NCI-H82 (cell line): Measurements from ENCODE around the gene TOLLIP.
"Not testable (repeated sequence)": the region's sequence is repeated elsewhere in the genome, so short reads cannot be mapped to it uniquely, and the experiment has no call there.

ENCODE experiments used
- DNase-seq: peaks from one replicate; lab custom pipeline; 2025; lab: John Stamatoyannopoulos, UW

The TOLLIP gene

DNA sequence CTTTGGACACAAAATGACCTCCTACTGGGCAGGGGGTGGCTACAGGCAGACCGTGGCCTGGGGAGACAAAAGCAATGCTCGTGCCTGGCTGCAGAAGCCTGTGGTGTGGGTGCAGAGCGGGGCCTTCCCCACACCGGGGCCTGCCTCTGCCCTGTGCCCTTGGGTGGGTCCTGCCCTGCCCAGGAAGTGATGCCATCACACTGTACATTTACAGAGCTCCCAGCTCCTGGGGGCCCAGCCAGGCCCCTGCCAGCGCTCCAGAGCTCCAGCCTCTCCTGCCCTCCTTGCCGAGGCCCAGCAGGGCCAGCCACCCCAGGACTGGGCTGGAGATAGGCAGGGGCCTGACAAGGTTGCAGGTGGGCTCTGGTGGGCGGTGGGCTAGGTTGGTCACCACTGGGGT is 46.4 kb downstream of the TOLLIP start:
- DNase-seq = no peak

DNA sequence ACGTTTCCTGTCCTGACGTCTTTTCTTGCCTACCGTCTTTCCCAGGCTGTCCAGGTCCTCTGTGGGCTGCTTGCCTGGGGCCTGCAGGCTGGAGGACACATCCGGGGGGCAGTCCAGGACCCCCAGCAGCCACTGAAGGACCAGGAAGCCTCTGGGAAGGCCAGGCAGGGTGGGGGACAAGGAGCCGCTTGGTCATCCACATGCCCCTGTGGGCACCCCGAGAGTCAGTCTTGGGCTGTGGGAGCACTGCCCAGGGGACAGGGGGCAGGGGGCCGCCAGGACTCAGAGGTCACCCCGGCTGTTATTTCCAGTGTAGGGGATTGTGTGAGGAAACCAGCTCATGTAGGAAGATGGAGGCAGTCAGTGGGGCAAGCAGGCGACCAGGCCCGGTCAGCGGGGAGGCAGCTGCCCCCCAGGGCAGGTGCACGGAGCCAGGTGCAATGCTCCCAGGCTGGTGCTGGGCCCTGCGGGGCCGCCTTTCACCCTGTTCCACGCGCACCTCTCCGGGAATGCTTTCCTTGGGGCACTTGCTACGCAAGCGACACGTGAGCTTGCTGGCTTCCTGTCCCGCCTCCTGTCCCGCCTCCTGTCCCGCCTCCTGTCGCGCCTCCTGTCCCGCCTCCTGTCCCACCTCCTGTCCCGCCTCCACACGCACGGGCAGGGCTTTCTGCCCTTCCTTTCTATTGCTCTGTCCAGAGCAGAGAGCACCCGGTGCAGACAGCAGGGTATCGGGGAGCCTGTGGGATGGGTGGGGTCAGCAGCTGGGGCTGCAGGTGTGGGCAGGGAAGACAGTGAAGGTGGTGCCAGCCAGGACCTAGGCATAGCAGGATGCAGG is 47.0 kb downstream of the TOLLIP start:
- DNase-seq = peak; percentile 89

DNA sequence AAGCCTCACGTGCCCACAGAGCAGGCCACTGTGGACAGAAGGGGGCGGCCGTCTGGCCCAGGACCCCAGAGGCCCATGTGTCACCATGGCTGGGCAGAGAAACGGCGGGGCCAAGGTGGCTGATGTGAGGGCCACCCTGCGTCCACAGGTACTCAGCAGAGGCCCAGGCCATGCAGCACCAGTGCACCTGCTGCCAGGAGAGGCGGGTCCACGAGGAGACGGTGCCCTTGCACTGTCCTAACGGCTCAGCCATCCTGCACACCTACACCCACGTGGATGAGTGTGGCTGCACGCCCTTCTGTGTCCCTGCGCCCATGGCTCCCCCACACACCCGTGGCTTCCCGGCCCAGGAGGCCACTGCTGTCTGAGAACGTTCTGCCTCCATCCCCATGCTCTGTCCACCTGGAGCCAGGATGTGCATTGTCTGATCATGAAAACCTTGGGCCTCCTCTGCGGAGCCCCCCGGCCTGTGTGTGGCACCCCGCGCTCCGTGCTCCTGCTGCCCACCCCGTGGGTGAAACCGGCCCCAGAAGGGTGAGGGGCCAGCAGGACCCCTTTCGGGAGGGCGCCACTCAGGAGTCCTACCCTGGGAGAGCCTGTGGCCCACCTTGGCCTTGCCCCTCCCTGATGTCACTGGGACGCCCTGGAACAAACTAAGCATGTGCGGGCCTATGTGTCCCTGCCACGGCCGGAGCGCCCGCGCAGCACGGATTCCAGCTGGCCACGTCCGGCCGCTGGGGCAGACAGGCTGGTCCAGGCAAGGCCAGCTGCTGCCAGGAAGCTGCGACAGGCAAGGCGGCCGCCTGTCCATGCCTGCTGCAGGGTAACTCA is 48.0 kb downstream of the TOLLIP start:
- DNase-seq = no peak

DNA sequence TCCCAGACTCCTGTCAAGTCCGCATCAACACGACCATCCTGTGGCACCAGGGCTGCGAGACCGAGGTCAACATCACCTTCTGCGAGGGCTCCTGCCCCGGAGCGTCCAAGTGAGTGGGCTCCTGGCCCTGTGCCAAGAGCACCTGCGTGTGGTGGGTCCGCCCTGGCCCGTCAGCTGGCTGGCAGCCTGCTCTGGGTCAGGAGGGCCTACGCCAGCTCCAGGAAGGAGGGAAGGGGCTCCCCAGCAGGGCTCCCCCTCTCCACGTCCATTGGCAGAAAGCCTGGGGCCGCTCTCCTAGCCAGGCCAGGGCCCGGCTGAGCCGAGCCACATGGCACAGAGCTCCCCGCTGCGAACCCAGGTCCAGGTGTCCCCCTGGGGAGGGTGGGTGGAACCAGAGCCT is 48.8 kb downstream of the TOLLIP start:
- no peak for DNase-seq

DNA sequence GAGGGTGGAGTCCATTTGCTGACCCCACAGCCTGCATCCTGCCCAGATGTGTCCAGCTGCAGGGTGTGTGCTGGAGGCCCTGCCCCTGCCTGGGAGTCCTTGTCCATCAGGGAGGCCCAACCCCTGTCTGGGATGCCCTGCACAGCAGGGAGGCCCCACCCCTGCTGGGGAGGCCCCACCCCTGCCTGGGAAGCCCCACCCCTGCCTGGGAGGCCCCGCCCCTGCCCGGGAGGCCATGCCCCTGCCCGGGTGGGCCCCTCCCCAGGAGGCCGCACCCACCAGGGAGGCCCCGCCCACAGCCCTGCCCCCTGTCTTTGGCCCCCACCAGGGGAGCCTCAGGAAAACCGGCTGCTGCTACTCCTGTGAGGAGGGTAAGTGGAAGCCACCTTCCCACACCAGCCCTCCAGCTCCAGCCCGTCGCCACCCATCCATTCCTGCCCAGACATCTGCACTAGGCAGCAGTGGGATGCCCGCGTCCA is 49.4 kb downstream of the TOLLIP start:
- peak; percentile 39 for DNase-seq

DNA sequence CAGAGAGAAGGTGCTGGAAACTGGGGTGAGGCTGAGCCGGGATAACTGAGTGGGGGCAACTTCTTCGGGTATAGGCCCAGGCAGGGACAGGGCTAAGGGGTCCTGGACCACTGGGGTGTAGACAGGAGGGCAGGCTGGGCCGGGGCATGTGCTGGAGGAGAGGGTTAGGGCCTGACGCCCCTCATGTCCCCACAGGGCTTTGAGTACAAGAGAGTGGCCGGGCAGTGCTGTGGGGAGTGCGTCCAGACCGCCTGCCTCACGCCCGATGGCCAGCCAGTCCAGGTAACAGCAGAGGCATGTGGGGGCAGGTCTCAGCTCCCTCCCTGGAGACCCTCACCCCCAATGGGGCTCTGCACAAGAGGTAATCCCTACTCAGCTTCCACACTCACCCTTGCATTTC is 49.9 kb downstream of the TOLLIP start:
- no peak for DNase-seq

DNA sequence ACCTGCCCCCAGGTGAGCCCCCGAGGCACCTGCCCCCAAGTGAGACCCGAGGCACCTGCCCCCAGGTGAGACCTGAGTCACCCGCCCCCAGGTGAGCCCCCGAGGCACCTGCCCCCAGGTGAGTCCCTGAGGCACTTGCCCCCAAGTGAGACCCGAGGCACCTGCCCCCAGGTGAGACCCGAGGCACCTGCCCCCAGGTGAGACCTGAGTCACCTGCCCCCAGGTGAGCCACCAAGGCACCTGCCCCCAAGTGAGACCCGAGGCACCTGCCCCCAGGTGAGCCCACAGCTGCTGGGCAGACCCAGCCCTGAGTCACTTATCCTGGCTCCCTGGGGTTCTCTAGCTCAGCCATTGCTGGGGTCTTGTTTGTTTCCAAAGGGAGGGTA is 50.4 kb downstream of the TOLLIP start:
- DNase-seq = no peak

DNA sequence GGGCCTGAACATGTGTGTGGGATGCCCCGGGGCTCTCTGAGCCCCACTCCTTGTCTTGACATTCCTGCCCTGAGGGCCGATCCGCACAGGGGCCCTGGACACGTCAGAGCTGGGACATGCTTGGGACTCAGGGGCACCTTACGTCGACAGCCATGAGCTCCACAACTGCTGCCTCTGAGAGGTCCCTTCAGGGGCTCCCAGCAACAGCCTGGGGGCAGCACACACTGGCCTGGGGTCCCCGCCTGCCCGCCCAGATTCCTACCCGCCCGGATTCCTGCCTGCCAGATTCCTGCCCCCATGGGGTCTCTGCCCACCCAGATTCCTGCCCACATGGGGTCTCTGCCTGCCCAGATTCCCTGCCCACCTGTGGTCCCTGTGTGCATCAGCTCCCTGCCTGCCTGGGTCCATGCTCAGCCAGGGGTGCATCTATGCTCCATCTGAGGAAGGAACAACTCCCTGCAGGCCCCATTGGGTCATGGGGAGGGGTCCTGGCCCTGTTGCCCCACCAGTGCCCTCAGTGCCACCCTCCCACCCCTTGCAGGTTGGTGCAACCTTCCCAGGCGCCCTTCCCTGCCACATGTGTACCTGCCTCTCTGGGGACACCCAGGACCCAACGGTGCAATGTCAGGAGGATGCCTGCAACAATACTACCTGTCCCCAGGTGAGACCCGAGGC is 50.9 kb downstream of the TOLLIP start:
- no peak for DNase-seq

DNA sequence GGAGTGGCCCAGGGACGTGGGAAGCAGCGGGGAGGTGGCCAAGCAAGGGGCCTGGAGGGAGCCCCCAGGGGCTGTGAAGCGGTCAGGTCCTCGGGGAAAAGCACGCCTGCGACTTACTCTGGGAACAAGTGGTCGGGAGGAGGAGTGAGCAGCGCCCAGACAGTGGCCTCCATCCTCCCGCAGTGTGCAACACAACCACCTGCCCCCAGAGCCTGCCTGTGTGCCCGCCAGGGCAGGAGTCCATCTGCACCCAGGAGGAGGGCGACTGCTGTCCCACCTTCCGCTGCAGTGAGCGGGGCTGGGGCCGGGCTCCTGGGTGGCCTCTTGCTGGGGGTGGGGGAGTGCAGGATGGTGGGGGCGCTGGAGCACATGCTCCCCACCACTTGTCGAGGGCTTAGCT is 51.5 kb downstream of the TOLLIP start:
- no peak for DNase-seq

DNA sequence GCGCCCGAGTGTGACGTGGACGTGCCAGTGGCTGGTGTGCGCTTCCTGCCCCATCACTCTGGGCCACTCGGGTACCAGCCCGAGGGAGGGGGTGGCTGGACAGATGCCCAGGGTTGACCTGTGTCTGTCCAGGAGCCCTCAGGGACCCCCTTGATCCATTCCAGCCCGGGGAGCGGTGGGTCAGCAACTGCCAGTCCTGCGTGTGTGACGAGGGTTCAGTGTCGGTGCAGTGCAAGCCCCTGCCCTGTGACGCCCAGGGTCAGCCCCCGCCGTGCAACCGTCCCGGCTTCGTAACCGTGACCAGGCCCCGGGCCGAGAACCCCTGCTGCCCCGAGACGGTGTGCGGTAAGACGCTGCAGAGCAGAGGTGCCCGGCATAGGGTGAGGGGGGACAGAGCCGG is 52.1 kb downstream of the TOLLIP start:
- DNase-seq = no peak

DNA sequence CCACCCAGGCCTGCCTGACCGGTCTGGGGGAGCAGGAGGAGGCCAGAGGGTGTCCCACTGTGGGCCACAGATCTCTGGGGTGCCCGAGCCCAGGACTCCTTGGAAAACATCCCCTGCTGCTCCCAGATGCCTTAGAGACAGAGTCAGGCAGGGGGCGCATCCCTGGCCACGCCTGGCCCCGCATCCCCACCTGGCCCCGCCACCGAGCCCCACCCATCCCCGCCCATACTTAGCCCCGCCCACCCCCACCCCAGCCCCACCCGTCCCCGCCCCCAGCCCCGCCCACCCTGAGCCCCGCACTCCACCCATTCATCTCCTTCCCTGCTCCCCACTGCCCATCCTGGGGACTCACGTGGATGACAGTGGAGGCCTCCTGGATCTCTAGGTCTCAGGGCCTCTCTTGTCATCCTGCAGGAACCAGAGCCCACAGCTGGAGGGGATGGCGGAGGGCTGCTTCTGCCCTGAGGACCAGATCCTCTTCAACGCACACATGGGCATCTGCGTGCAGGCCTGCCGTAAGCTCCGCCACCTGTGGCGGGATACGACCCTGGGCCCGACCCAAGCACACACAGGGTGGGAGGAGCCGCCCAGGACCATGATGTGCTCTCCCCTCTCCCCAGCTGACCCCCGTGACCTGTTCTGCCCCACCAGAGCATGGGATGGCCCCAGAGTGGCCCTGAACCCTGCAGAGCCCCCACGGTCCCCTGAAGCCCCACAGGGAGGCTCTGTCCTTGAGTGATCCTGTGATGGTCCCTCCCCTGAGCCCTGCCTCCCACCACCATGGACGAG is 53.0 kb downstream of the TOLLIP start:
- peak; percentile 20 for DNase-seq

DNA sequence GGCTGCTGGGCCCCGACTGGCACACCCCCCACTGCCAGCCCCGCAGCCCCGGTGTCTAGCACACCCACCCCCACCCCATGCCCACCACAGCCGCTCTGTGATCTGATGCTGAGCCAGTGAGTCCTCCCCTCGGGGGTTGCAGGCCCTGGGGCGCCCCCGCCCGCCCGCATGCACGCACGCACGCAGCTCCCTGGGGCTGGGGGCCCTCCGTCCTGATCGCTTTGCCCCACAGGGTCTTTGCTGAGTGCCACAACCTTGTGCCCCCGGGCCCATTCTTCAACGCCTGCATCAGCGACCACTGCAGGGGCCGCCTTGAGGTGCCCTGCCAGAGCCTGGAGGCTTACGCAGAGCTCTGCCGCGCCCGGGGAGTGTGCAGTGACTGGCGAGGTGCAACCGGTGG is 54.3 kb downstream of the TOLLIP start:
- DNase-seq = no peak

DNA sequence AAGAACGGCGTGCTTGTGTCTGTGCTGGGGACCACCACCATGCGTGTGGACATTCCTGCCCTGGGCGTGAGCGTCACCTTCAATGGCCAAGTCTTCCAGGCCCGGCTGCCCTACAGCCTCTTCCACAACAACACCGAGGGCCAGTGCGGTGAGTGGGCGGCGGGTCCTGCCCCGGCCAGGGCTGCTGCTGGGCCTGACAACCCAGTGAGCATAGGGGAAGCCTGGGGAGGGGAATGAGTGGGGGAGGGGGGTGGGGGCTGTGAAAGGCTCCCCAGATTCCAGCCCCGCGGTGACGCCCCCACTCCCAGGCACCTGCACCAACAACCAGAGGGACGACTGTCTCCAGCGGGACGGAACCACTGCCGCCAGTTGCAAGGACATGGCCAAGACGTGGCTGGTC is 54.7 kb downstream of the TOLLIP start:
- no peak for DNase-seq

DNA sequence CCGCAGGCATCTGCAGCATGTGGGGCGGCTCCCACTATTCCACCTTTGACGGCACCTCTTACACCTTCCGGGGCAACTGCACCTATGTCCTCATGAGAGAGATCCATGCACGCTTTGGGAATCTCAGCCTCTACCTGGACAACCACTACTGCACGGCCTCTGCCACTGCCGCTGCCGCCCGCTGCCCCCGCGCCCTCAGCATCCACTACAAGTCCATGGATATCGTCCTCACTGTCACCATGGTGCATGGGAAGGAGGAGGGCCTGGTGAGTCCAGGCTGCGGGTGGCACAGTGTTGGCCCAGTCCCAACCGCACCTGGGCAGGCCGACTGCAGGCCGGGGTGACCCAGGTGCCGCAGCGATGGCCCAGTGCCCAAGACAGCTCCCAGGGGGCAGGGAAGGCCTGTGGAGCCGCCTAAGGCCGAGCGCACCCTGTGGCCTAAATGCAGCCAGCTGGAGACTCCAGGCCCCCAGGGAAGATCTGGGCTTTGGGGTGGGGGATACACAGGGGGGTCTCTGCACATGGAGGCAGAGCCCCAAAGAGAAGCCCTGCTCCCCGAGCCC is 55.3 kb downstream of the TOLLIP start:
- no peak for DNase-seq

DNA sequence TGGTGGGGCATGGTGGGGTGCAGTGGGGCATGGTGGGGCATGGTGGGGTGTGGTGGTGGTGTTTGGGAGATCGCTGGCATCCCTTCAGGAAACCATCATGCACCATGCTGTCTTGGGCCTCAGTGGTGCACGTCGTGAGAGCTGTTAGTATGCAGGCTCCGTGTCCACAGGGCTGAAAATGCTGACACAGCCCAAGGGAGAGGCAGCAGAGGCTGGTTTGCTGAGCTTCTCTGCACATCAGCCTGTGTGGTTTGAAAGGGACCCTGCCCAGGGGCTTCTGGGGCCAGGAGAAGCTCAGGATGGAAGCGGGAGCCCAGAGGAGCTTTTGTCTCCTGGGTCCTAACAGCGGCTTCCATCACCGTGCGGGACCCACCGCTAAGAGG is 56.3 kb downstream of the TOLLIP start:
- DNase-seq = no peak

DNA sequence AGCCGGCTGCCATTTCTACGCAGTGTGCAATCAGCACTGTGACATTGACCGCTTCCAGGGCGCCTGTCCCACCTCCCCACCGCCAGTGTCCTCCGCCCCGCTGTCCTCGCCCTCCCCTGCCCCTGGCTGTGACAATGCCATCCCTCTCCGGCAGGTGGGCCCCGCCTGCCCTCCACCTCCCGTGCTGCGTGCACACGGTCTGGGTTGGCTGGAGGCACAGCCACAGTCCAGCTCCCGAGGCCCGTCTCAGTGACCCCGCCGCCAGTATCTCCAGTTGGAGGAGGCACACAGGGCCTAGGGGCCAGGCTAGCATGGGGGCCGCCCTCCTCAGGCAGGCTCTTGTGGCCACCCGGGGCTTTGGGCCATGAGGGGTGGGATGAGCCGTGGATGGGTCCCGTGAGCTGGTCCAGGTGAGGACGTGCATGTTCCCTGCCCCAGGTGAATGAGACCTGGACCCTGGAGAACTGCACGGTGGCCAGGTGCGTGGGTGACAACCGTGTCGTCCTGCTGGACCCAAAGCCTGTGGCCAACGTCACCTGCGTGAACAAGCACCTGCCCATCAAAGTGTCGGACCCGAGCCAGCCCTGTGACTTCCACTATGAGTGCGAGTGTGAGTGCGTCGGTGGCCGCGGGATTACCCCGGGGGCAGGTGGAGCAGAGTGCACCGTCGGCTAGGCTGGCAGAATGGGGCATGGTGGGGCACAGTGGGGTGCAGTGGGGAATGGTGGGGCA is 56.9 kb downstream of the TOLLIP start:
- DNase-seq = no peak

DNA sequence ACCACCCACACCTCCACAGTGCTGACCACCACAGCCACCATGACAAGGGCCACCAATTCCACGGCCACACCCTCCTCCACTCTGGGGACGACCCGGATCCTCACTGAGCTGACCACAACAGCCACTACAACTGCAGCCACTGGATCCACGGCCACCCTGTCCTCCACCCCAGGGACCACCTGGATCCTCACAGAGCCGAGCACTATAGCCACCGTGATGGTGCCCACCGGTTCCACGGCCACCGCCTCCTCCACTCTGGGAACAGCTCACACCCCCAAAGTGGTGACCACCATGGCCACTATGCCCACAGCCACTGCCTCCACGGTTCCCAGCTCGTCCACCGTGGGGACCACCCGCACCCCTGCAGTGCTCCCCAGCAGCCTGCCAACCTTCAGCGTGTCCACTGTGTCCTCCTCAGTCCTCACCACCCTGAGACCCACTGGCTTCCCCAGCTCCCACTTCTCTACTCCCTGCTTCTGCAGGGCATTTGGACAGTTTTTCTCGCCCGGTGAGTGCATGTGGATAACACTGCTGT is 58.1 kb downstream of the TOLLIP start:
- no peak for DNase-seq

DNA sequence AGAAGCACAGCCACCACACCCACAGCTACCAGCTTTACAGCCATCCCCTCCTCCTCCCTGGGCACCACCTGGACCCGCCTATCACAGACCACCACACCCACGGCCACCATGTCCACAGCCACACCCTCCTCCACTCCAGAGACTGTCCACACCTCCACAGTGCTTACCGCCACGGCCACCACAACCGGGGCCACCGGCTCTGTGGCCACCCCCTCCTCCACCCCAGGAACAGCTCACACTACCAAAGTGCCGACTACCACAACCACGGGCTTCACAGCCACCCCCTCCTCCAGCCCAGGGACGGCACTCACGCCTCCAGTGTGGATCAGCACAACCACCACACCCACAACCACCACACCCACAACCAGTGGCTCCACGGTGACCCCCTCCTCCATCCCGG is 59.0 kb downstream of the TOLLIP start:
- not testable (repeated sequence) for DNase-seq

DNA sequence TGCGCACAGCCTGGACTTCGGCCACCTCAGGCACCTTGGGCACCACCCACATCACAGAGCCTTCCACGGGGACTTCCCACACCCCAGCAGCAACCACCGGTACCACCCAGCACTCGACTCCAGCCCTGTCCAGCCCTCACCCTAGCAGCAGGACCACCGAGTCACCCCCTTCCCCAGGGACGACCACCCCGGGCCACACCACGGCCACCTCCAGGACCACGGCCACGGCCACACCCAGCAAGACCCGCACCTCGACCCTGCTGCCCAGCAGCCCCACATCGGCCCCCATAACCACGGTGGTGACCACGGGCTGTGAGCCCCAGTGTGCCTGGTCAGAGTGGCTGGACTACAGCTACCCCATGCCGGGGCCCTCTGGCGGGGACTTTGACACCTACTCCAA is 60.5 kb downstream of the TOLLIP start:
- DNase-seq = not testable (repeated sequence)

DNA sequence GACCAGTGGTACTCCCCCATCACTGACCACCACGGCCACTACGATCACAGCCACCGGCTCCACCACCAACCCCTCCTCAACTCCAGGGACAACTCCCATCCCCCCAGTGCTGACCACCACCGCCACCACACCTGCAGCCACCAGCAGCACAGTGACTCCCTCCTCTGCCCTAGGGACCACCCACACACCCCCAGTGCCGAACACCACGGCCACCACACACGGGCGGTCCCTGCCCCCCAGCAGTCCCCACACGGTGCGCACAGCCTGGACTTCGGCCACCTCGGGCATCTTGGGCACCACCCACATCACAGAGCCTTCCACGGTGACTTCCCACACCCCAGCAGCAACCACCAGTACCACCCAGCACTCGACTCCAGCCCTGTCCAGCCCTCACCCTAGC is 62.4 kb downstream of the TOLLIP start:
- not testable (repeated sequence) for DNase-seq

DNA sequence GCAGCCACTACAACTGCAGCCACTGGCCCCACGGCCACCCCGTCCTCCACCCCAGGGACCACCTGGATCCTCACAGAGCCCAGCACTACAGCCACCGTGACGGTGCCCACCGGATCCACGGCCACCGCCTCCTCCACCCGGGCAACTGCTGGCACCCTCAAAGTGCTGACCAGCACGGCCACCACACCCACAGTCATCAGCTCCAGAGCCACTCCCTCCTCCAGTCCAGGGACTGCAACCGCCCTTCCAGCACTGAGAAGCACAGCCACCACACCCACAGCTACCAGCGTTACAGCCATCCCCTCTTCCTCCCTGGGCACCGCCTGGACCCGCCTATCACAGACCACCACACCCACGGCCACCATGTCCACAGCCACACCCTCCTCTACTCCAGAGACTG is 63.1 kb downstream of the TOLLIP start:
- DNase-seq = not testable (repeated sequence)
